Upper lobe of right lung (tissue), 1 donor: ENCODE measurements around the gene FBXO47. TPM values are rescaled to one million over a fixed set of nuclear protein-coding genes. Genes with fewer than 3 reads are reported as not detected.

Experiments
- ATAC-seq: fragments of 200-7000 bp; cut with Tn5 transposase; one replicate; pipeline ENCODE4 v1.9.1; 2020; ENCODE audit warnings: mild to moderate bottlenecking, moderate library complexity
- DNase-seq: peaks from one replicate; pipeline ENCODE4 v3.0.0-alpha.2; 2020
- H3K27ac ChIP-seq: fragments of 200-600 bp; one replicate; pipeline ENCODE4 v1.8.0; 2022
- H3K27me3 ChIP-seq: fragments of 200-600 bp; one replicate; pipeline ENCODE4 v1.8.0; 2022; ENCODE audit warnings: mild to moderate bottlenecking
- H3K36me3 ChIP-seq: fragments of 200-600 bp; one replicate; pipeline ENCODE4 v1.8.0; 2022
- H3K4me1 ChIP-seq: fragments of 200-600 bp; one replicate; pipeline ENCODE4 v1.8.0; 2022
- H3K4me3 ChIP-seq: fragments of 200-600 bp; one replicate; pipeline ENCODE4 v1.8.0; 2022; ENCODE audit warnings: mild to moderate bottlenecking
- H3K9me3 ChIP-seq: fragments of 200-600 bp; one replicate; pipeline ENCODE4 v1.8.0; 2022
- CTCF ChIP-seq: fragments of 200-600 bp; IDR thresholded peaks from one replicate; pipeline ENCODE4 v1.8.0; 2022; ENCODE audit warnings: antibody characterized with exemption
- intact Hi-C: fragments of 100-400 bp; cut with DNase I; formaldehyde crosslinking; loops from one replicate; pipeline ENCODE4 v1.11.0; 2022
- long read RNA-seq: library from polyadenylated mRNA; unstranded; transcript quantifications from one replicate; pipeline ENCODE4 v2.0.0, GENCODE V29; 2021
- total RNA-seq: library from RNA; stranded (reverse); fragmentation: NEBNext Ultra II Directional; extraction: Animal tissue kit (Norgen Biotek cat#: 25700); gene quantifications from one replicate; pipeline ENCODE4 v1.2.1, GENCODE V29; 2021
- donor health status: DM: no; HTN: yes; CAD: no; lungs with severe emphysema.

Gene FBXO47
- not detected for total RNA-seq
- long read RNA-seq = 0 reads

GRCh38 chr17:38967290-38967738 lies at the start of gene FBXO47:
TSS of gene FBXO47 (minus strand) at chr17:38967403. CDS start at chr17:38963025, 4,378 bp downstream.
- intact Hi-C loops = no loop called here
- peak within 1 kb of the TSS; percentile 42 for H3K4me3 ChIP-seq
- no peaks in the 10 kb centered on the region for H3K27me3 ChIP-seq
- H3K27ac ChIP-seq = peak within 1 kb of the TSS; percentile 83
- no peaks in the 10 kb centered on the region for H3K36me3 ChIP-seq
- no peaks in the 10 kb centered on the region for H3K4me1 ChIP-seq
- no peaks in the 10 kb centered on the region for H3K9me3 ChIP-seq
- DNase-seq = peak; percentile 96
- peak; percentile 99 for ATAC-seq
- peak; percentile 33 for TF ChIP-seq CTCF

GRCh38 chr17:39016193-39017153 lies 49.3 kb upstream of the FBXO47 start:
- H3K27me3 ChIP-seq = no peaks in the 10 kb centered on the region
- intact Hi-C loops = no loop called here

GRCh38 chr17:39015546-39015935 lies 48.3 kb upstream of the FBXO47 start:
- intact Hi-C loops = no loop called here
- ATAC-seq (no peak), DNase-seq (no peak)
- no peaks in the 10 kb centered on the region for H3K9me3 ChIP-seq
- peaks cover 18% of the 10 kb centered on the region for H3K4me1 ChIP-seq
- peak overlapping the region; percentile 4 for H3K27ac ChIP-seq
- H3K27me3 ChIP-seq = no peaks in the 10 kb centered on the region
- H3K36me3 ChIP-seq = no peaks in the 10 kb centered on the region
- H3K4me3 ChIP-seq = no peak overlapping the region
- TF ChIP-seq CTCF = no peak

More at GRCh38 chr17:39016193-39017153, 49.3 kb upstream of the FBXO47 start:
- peaks cover 18% of the 10 kb centered on the region for H3K4me1 ChIP-seq
- no peak overlapping the region for H3K4me3 ChIP-seq
- no peak for TF ChIP-seq CTCF
- peak overlapping the region; percentile 24 for H3K27ac ChIP-seq
- no peaks in the 10 kb centered on the region for H3K9me3 ChIP-seq
- no peaks in the 10 kb centered on the region for H3K36me3 ChIP-seq
- DNase-seq = no peak
- peak; percentile 41 for ATAC-seq

- H3K4me3 ChIP-seq = no peak overlapping the region
- H3K36me3 ChIP-seq = no peaks in the 10 kb centered on the region
- no peaks in the 10 kb centered on the region for H3K27me3 ChIP-seq
- H3K27ac ChIP-seq = peak overlapping the region; percentile 4
- no peaks in the 10 kb centered on the region for H3K9me3 ChIP-seq
- peaks cover 18% of the 10 kb centered on the region for H3K4me1 ChIP-seq
- no peak for TF ChIP-seq CTCF
- ATAC-seq = peak; percentile 61
- intact Hi-C loops = no loop called here
- DNase-seq = peak; percentile 67
These were observed 47.8 kb upstream of the FBXO47 start for GRCh38 chr17:39014795-39015545.

- H3K9me3 ChIP-seq = no peaks in the 10 kb centered on the region
- no peak for TF ChIP-seq CTCF
- ATAC-seq = no peak
- no peak for DNase-seq
- H3K4me3 ChIP-seq = no peak overlapping the region
- no peak overlapping the region for H3K27ac ChIP-seq
- H3K4me1 ChIP-seq = peaks cover 18% of the 10 kb centered on the region
- H3K36me3 ChIP-seq = no peaks in the 10 kb centered on the region
- H3K27me3 ChIP-seq = no peaks in the 10 kb centered on the region
- intact Hi-C loops = no loop called here
These were observed 47.0 kb upstream of the FBXO47 start for GRCh38 chr17:39014044-39014794.
